Hematopoietic multipotent progenitor cell treated with erythropoietin and hydrocortisone succinate and interleukin-3 and kit ligand, for 8 days (in vitro differentiated cells): Measurements from ENCODE around the gene MRPL39.

Experiments
- DNase-seq: peaks from one replicate; pipeline ENCODE4 v3.0.0-alpha.2; 2015

Gene MRPL39

DNA sequence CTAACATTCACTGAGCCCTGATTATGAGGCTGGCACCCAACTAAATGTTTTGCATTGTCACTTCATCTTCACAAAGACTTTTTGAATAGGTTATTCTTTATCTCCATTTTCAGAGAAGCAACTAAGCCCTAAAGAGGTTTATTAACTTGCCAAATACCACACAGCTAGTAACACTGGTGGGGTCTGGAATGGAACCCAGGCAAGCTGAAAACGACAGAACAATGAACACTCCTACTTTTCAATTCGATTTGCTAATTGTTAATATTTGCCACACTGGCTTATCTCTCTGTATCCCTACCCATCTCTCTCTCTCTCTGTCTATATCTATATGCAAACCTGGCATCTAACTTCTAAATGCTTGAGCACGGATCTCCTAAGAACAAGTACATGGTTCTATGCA, 40.6 kb downstream of the MRPL39 start:
- no peak for DNase-seq

DNA sequence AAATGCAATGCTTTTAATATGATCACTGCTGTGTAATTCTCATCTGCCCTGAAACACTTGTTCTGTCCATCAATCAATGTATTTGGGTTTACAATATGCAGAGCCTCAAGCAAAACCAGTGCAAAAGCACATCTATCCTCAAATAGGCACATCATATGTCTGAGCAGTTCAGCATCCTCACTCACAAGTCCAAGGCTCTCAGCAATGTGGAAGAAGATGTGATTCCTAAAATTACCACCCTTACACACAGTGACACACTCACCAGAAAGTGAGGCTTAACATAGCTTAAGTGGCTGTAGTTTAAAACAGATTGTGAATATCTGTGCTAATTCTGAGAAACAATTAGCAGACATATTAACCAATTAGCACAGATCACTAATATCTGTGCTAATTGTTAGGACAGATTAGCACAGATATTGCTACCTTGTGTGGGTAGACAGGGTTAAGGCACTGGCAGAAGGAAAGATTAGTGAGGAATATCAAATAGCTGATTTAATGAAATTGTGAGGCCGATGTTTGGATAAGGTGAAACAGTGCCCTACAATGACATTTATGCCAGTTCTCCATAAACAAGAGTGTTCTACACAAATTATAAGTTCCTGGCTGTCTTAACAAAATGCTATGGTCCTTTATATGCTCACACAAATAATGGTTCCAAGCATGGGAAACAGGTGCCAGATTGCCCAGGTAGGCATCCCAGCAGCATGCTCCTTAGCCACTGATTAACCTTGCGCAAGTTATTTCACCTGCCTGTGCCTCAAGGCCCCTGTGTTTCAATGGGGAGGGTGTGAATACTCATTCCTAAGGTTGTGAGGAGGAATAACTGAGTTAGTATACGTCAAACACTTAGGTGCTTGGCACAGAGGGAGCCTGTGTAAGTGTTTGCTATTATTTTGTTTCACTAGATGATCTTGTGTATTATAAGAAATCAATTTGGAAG, 41.7 kb downstream of the MRPL39 start:
- no peak for DNase-seq

DNA sequence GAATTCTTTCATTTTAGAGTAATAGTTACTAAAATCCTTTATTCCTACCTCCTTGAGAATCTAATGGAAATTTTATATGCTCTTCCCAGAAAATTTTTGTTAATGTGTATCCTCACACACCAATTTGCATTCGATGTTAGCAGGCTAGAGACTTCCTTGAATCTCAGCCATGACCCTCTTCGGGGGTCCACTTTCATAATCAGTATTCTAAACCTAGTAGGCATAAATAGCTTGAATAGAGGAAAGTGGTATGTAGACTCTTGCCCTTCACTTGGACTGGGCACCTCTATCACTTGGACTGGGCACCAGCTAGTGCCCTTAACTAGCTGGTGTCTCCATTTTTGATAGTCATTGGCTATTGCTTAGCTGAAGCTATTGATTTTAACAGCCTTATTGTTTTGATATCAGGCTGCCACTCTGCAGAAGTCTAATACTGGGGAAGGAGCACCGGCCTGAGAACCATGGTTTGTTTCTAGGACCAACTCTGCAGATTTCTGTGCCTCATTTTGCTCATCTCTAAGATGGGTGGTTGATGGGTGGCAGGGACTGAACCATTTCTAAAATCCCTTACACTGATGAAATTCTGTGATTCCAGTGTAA, 42.8 kb downstream of the MRPL39 start:
- DNase-seq = no peak

DNA sequence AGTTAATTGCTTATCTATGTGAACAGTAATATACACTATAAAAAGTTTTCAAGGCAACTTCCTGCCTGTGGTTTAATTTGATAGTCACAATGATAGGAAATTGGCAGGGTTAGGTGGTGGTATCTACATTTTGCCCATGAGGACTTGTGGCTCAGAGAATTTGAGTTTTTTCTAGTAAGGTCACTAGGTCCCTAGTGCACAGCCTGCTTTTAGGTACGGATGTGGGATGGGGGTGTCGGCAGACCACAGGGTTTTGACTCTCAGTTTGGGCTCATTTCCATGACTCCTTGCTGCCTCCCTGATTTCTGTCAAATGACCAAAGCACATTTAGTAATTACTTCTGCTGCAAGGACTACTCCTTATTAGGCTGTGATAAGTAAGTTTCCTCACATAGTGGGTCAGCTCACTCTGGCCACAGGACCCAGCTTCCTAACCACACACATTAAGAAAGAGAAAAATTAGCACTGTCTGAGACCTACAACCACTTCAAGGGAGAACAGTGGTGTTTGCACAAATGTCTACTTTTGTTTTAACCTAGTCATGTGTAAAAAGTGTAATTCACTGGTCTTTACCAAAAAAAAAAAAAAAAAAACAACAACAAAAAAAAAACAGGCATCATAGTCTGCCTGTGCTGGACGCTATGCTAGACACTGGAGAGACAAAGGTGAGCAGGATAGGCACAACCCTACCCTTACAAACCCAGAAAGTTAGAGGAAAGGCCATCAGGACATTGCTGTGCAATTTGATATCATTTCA, 43.7 kb downstream of the MRPL39 start:
- peak; percentile 63 for DNase-seq

DNA sequence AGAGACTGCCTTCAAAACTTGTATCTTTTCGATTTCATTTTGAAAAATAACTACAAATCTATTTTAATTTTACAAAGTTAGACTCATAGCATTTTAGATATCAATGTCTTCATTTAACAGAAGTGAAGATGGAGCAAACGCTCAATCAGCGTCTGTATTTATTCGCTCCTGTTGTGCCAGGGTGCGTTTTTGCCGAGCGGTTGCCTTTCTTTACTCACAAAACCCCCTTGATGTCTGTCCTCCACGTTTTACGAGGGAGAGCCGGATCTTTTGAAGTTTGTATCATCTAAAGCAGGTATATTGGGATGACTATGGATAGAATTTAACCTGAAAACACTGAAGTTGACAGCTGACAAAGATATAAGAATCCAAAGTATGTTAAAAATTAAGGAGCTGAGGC, 44.6 kb downstream of the MRPL39 start:
- peak; percentile 12 for DNase-seq

DNA sequence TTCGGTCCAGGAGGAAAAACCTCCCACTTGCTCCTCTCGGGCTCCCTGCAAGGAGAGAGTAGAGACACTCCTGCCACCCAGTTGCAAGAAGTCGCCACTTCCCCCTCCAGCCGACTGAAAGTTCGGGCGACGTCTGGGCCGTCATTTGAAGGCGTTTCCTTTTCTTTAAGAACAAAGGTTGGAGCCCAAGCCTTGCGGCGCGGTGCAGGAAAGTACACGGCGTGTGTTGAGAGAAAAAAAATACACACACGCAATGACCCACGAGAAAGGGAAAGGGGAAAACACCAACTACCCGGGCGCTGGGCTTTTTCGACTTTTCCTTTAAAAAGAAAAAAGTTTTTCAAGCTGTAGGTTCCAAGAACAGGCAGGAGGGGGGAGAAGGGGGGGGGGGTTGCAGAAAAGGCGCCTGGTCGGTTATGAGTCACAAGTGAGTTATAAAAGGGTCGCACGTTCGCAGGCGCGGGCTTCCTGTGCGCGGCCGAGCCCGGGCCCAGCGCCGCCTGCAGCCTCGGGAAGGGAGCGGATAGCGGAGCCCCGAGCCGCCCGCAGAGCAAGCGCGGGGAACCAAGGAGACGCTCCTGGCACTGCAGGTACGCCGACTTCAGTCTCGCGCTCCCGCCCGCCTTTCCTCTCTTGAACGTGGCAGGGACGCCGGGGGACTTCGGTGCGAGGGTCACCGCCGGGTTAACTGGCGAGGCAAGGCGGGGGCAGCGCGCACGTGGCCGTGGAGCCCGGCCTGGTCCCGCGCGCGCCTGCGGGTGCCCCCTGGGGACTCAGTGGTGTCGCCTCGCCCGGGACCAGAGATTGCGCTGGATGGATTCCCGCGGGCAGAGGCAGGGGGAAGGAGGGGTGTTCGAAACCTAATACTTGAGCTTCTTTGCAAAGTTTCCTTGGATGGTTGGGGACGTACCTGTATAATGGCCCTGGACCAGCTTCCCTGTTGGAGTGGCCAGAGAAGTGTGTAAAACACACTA, 45.3 kb downstream of the MRPL39 start:
- DNase-seq = peak; percentile 53

DNA sequence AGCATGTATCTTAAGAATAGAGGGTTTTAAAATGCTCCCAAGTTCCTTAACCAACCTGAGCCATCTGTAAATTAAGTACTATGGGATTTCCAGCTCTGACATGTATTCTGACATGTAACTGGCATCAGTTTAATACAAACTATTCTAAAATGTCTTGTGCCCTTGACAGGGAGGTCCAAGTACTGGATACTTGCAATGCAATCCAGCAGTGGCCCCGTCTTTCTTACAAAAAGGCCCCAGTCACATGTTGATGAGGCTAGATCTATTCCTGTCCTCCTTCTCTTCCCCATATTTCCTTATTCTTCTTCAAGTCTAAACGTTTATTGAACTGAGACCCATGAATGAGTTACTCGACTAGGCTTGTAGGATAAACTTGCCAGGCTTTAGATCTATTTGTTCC, 46.4 kb downstream of the MRPL39 start:
- no peak for DNase-seq

DNA sequence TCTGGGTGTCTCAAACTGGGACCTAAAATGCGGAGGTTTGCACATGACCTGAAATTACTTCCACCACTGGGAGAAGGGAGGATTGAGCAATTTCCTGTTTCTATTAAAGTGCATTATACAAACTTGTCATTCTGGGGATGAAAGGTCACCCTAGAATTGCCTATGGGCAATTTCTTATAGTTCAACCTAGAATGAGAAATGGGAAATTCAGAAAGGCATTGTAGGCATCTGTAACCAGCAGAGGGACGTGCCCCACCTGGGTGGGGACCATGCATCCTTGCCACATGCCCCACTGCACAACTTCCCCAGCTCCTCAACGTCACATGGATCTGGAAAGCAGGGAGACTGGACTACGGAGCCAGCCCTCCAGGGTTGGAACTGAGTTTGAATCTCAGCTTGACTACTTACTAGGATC, 47.0 kb downstream of the MRPL39 start:
- DNase-seq = no peak

DNA sequence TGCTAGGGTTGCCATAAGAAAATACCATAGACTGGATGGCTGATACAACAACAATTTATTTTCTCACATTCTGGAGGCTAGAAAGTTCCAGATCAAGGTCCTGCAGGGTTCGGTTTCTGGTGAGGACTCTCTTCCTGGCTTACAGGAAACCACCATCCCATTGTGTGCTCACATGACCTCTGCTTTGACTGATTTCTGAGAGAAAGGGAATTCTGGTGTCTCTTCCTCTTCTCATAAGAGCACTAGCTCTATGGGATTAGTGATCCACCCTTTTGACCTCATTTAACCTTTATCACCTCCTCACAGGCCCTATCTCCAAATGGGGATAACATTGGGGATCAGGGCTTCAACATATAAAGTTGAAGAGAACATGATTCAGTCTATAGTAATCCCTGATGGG, 47.5 kb downstream of the MRPL39 start:
- no peak for DNase-seq

DNA sequence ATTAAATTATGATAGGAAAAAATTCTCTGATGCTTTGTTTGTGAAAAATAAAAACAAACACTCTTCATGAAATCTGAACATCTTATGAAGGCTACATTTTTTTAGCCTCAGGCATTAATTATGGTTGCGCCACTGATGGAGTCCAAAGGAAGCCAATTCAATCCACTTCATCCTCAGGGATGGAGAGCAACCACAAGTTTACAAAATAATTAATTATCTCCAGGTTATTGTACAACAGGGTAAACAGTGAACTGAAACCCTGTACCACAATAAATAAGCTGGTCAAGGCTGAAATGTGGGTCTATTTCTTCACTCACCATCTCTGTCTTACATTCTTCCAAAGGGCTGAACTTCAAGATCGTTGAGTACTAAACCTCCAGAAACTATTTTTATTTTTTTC, 49.2 kb downstream of the MRPL39 start:
- DNase-seq = no peak

DNA sequence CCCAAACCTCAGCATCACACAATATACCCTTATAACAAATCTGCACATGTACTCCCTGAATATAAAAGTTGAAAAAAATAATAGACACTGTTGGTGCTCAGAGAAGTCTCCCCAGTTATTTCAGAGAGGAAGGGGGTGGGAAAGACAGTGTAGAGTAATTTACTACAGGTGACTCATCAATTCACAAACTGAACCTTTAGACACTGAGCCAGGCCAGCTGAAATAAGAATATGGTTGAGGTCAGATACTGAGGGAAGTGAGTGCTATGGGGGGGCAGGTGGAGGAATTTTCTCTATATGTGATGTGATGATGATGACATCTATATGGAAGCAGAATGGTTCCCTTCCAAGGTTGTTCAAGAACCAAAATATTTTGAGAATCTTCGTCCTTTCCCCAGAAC, 50.1 kb downstream of the MRPL39 start:
- no peak for DNase-seq

DNA sequence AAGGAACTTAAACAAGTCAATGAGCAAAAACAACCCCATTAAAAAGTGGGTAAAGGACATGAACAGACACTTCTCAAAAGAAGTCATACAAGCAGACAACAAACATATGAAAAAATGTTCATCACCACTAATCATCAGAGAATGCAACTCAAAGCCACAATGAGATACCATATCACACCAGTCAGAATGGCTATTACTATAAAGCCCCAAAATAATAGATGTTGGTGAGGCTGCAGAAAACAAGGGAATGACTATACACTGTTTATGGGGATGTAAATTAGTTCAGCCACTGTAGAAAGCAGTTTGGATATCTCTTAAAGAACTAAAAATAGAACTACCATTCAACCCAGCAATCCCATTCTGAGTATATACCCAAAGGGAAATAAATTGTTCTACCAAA, 51.2 kb downstream of the MRPL39 start:
- DNase-seq = no peak

DNA sequence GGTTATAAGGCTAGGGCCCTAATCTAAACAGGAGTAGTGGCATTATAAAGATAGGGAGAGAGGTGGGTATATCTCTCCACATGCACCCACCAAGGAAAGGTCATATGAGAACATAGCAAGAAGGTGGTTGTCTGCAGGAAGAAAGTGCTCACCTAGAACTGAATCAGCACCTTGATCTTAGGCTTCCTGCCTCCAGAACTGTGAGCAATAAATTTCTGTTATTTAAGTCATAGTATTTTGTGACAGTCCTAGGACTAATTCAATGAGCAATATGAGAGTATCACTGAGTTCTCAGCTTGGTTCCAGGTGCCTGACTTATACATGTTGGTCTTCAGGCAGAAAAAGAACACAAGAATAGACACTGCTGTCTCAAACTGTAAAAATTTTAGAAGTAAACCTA, 51.8 kb downstream of the MRPL39 start:
- DNase-seq = no peak

DNA sequence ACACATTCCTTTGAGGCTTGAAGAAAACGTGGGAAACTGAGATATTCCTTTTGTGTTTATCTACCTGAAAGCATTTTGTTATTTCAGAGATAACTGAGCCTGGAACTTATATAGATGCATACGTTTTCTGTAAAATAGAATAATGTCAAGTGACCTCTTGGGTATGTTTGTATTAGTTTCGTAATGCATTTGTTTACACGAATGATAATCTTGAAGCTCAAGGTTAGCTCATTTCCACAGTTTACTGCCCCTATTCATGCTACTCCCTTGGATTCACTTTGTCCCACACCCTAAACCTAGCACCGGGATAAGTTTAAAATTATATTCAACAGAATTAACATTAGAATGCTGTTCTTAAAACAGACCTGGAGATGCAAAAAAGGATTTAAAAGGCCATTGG, 54.4 kb downstream of the MRPL39 start:
- no peak for DNase-seq

DNA sequence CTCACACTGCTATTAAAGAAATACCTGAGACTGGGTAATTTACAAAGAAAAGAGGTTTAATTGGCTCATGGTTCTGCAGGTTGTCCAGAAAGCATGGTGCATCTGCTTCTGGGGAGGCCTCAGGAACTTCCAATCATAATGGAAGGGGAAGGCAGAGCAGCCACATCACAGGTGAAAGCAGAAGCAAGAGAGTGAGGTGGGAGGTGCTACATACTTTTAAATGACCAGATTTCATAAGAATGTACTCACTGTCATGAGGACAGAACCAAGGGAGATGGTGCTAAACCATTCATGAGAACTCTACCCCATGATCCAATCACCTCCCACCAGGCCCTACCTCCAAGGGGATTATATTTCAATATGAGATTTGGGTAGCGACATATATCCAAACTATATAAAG, 55.7 kb downstream of the MRPL39 start:
- DNase-seq = no peak

DNA sequence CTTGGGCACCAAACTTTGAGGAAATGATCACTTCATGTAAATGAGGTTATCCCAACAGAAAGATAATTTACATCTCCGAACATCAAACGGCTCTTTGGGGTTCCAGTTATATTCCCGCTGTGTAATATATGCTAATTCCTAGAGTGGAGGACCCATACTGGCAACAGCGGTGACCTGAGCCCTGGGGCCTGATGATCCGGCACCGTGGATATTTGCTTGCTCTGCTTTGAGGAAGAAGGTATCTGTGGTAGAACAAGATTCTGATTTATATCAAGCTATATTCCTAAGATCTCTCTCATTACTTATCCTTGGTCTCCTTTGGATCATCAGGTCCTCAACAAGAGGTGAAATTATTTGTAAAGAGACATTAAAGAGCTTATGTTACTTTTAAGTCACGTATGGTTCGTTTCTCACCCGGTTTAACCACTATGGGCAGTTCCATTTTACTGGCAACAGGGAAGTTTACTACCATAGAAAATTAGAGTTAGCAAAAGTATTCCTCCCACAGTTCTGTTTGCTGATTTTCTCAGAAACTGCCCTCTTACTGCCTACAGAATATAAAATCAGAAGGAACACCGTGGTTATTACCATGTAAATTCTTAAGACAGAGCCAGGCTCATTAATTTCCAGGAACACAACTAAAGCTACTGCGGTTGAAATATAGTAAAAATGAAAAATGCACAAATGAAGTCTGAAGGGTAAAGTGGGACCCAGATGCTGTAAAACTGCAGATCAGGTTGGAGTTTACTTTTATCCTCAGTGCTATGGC, 56.7 kb downstream of the MRPL39 start:
- DNase-seq = no peak

DNA sequence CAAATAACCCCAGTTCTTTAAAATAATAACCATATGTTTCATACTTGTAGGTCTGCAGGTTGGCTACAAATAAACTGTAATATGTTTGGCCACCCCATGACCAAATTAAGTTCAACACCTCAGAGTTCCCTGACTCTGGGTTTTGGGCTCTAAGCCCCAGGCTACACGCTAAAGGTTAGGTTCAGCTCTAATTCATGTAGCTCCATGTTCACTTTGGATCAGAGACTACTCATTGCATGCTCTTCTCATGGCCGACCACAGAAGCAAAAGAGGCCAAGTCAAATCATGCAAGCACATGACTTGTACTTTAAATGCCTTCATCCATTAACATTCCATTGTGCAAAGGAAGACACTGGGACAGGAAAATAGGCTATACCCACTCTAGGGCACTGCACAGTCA, 66.2 kb downstream of the MRPL39 start:
- no peak for DNase-seq

DNA sequence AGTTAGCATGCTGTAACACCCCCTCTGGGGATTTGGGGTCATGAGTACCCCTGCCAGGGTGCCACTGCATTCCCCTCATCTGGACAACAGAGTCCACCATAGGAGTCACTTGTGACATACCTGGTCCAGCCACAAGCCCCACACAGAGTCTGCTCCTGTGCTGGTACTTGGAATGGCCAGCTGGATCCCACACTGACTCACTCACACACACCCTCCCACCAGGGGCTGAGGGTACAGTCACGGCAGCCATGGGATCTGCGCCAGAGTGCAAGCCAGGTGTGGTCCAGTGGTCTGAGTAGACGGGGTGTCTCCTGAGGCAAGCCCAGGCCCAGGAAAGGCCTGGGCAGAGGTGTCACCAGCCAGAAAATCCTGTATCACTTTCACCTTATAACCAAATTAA, 67.7 kb downstream of the MRPL39 start:
- DNase-seq = no peak

DNA sequence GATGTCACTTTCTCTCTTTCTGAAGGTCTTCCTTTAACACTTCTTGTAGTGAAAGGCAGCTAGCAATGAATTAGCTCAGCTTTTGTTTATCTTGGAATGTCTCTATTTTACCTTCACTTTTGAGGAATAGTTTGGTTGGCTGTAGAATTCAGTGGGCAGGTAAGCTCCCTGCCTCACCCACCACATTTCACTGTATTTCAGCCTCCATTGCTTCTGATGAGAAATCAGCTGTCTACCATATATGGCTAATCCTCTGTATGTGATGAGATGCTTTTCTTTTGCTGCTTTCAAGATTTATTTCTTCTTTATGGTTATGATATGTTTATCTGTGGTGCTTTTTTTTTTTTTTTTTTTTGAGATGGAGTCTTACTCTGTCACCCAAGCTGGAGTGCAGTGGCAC, 70.1 kb downstream of the MRPL39 start:
- no peak for DNase-seq

DNA sequence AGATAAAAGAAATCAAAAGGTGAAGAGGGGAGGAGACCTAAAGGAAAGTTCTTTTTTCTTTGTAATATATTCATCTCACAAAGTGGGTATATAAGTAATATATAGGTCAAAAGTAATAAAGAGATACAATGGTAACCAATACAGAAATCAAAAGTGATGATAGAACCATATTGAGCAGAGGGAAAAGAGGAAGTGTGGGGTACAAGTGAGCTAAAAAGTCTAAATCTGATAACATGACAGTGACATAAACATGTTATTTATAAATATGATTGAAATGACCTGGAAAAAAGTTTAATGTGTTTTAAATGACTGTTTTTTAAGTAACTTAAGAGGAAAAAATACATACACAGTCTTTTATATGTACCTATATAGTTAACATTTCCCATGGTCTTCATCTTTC, 70.5 kb downstream of the MRPL39 start:
- no peak for DNase-seq

DNA sequence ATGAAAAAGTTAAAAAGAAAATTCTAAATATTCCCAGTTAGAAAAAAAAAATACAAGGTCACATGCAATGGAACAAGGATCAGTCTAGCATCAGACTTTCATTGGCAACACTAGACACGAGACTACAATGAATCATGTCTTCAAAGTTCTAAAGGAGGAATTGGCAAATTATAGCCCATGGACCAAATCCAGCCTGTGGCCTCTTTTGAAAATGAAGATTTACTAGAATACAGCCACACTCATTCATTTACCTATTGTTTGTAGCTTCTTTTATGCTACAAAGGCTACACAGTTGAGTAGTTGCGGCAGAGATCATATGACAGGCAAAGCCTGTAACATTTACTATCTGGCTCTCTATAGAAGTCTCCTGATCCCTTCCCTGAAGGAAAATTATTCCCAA, 71.4 kb downstream of the MRPL39 start:
- DNase-seq = no peak
